Neuronal stem cell (in vitro differentiated cells): ENCODE results near the gene ARMH4.

Experiments
- DNase-seq: peaks from one replicate; pipeline ENCODE4 v3.0.0-alpha.2; 2013; ENCODE audit warnings: low spot score
- H2AFZ ChIP-seq: one replicate; pipeline ENCODE4 v1.6.1; 2013; ENCODE audit warnings: mild to moderate bottlenecking, low read length, inconsistent platforms
- H2AK5ac ChIP-seq: 2 replicates; pipeline ENCODE4 v1.6.1; 2013; ENCODE audit warnings: low read depth, mild to moderate bottlenecking, inconsistent platforms, low read length, moderate library complexity, mixed read lengths
- H2BK120ac ChIP-seq: 2 replicates; pipeline ENCODE4 v1.6.1; 2013; ENCODE audit warnings: low read depth, mild to moderate bottlenecking, inconsistent platforms, low read length, moderate library complexity, mixed read lengths
- H2BK12ac ChIP-seq: one replicate; pipeline ENCODE4 v1.6.1; 2013; ENCODE audit warnings: low read length, inconsistent platforms
- H2BK15ac ChIP-seq: 2 replicates; pipeline ENCODE4 v1.6.1; 2013; ENCODE audit warnings: mild to moderate bottlenecking, low read length, inconsistent platforms, mixed read lengths
- H2BK5ac ChIP-seq: one replicate; pipeline ENCODE4 v1.6.1; 2013; ENCODE audit warnings: inconsistent platforms, mild to moderate bottlenecking, low read length, moderate library complexity
- H3K14ac ChIP-seq: one replicate; pipeline ENCODE4 v1.6.1; 2013; ENCODE audit warnings: low read length, inconsistent platforms
- H3K18ac ChIP-seq: 2 replicates; pipeline ENCODE4 v1.6.1; 2013; ENCODE audit warnings: low read length, inconsistent platforms
- H3K23ac ChIP-seq: 2 replicates; pipeline ENCODE4 v1.6.1; 2013; ENCODE audit warnings: low read depth, mild to moderate bottlenecking, mixed read lengths, low read length, inconsistent platforms; ENCODE audit not compliant: poor library complexity
- H3K27ac ChIP-seq: replicated peaks from 3 replicates; pipeline ENCODE4 v1.5.1; 2013; ENCODE audit warnings: low read length, inconsistent platforms
- H3K27me3 ChIP-seq, 3 experiments: 2 replicates each; pipeline ENCODE4 v1.6.1; 2013; ENCODE audit warnings: low read length in 3 of 3, mild to moderate bottlenecking in 2 of 3, inconsistent platforms in 1 of 3, low read depth in 1 of 3, mixed read lengths in 1 of 3, moderate library complexity in 1 of 3; ENCODE audit not compliant: control insufficient read depth in 3 of 3, insufficient read depth in 3 of 3
- H3K36me3 ChIP-seq, 2 donors: replicated peaks in 1 of 2; 2 replicates each; pipeline ENCODE4 v1.6.1; 2013; ENCODE audit warnings: low read length in 2 of 2; ENCODE audit not compliant: control insufficient read depth in 2 of 2, insufficient read depth in 2 of 2
- H3K4ac ChIP-seq: 2 replicates; pipeline ENCODE4 v1.6.1; 2013; ENCODE audit warnings: inconsistent platforms, mild to moderate bottlenecking, low read length, moderate library complexity
- H3K4me1 ChIP-seq, 2 donors: 1 replicate in 1 of 2; 2 replicates in 1 of 2; pipeline ENCODE4 v1.6.1; 2013; ENCODE audit warnings: low read length in 2 of 2, low read depth in 1 of 2; ENCODE audit not compliant: control insufficient read depth in 2 of 2, insufficient read depth in 1 of 2
- H3K4me2 ChIP-seq: one replicate; pipeline ENCODE4 v1.6.1; 2013; ENCODE audit warnings: mild to moderate bottlenecking, low read length, inconsistent platforms; ENCODE audit not compliant: insufficient read depth, poor library complexity, severe bottlenecking
- H3K4me3 ChIP-seq, 2 donors: 2 replicates each; pipeline ENCODE4 v1.5.1; 2013; ENCODE audit warnings: low read length in 2 of 2, mild to moderate bottlenecking in 2 of 2, inconsistent platforms in 1 of 2, moderate library complexity in 1 of 2
- H3K79me1 ChIP-seq: one replicate; pipeline ENCODE4 v1.6.1; 2013; ENCODE audit warnings: low read depth, mild to moderate bottlenecking, inconsistent platforms, low read length, moderate library complexity
- H3K9ac ChIP-seq: one replicate; pipeline ENCODE4 v1.6.1; 2013; ENCODE audit warnings: mild to moderate bottlenecking, low read depth, low read length, inconsistent platforms; ENCODE audit not compliant: poor library complexity
- H3K9me3 ChIP-seq, 2 donors: replicated peaks in 1 of 2; 2 replicates each; pipeline versions ENCODE3 to v1.6.1; 2013; ENCODE audit warnings: low read length in 2 of 2, mild to moderate bottlenecking in 2 of 2, inconsistent platforms in 1 of 2, low read depth in 1 of 2, mixed read lengths in 1 of 2, moderate library complexity in 1 of 2; ENCODE audit not compliant: control insufficient read depth in 2 of 2, insufficient read depth in 1 of 2
- H4K8ac ChIP-seq: one replicate; pipeline ENCODE4 v1.6.1; 2013; ENCODE audit warnings: low read depth, mild to moderate bottlenecking, inconsistent platforms, low read length, moderate library complexity
- H4K91ac ChIP-seq: one replicate; pipeline ENCODE4 v1.6.1; 2013; ENCODE audit warnings: low read length, low read depth, mild to moderate bottlenecking, inconsistent platforms; ENCODE audit not compliant: poor library complexity
- WGBS, 2 donors: extraction: QIAGEN DNeasy Blood & Tissue Kit; methylation state at CpG; one replicate each; pipeline ENCODE4 v1.1.7; 2013; ENCODE audit warnings: missing lambda C conversion rate in 2 of 2, mixed read lengths in 1 of 2; ENCODE audit not compliant: insufficient read length in 2 of 2, insufficient replicate concordance in 1 of 2; ENCODE audit errors: extremely low coverage in 2 of 2; 5-methylcytosine and 5-hydroxymethylcytosine counted together

The ARMH4 gene

GRCh38 chr14:57998766-57999165 lies 153.2 kb downstream of the ARMH4 start:
- Histone ChIP-seq H3K36me3 (no peaks in the 10 kb centered on the region), H4K8ac (no peak overlapping the region), H2BK12ac (no peak overlapping the region), H3K23ac (no peak overlapping the region), H3K4me2 (no peak overlapping the region), H3K4me3 (no peak overlapping the region), H2BK15ac (no peak overlapping the region), H3K4ac (no peak overlapping the region), H4K91ac (no peak overlapping the region), H3K18ac (no peak overlapping the region), H2AK5ac (no peak overlapping the region), H3K27ac (no peak overlapping the region), H2BK120ac (no peak overlapping the region), H3K27me3 (no peaks in the 10 kb centered on the region), H3K9ac (no peak overlapping the region), H3K79me1 (no peaks in the 10 kb centered on the region), H2BK5ac (no peak overlapping the region), H2AFZ (no peak overlapping the region), H3K4me1 (no peaks in the 10 kb centered on the region), H3K14ac (no peak overlapping the region), H3K9me3 (no peaks in the 10 kb centered on the region)
- WGBS, 2 donors: no CpG with 5 or more reads among the region's 1 CpG
- no peak for DNase-seq

- Histone ChIP-seq H3K23ac (no peak overlapping the region), H3K9me3 (no peaks in the 10 kb centered on the region), H3K27ac (no peak overlapping the region), H2BK120ac (no peak overlapping the region), H3K36me3 (no peaks in the 10 kb centered on the region), H3K27me3 (no peaks in the 10 kb centered on the region), H4K8ac (no peak overlapping the region), H3K18ac (no peak overlapping the region), H2BK12ac (no peak overlapping the region), H4K91ac (no peak overlapping the region), H3K4me1 (peaks cover 0 to 6% of the 10 kb centered on the region in 2 donors), H2BK5ac (no peak overlapping the region), H3K4me3 (no peak overlapping the region), H3K4me2 (no peak overlapping the region), H3K79me1 (no peaks in the 10 kb centered on the region), H3K4ac (no peak overlapping the region), H2AFZ (no peak overlapping the region), H2AK5ac (no peak overlapping the region), H3K9ac (no peak overlapping the region), H3K14ac (no peak overlapping the region), H2BK15ac (no peak overlapping the region)
- no peak for DNase-seq
- no CpG with 5 or more reads among the region's 4 CpGs for WGBS, 2 donors
Measured at GRCh38 chr14:57991353-57991752, 160.7 kb downstream of the ARMH4 start.

GRCh38 chr14:57988445-57988844 lies 163.6 kb downstream of the ARMH4 start:
- no peak for DNase-seq
- H3K23ac ChIP-seq: no peak overlapping the region
- no peak overlapping the region for H2BK15ac ChIP-seq
- no peaks in the 10 kb centered on the region for H3K36me3 ChIP-seq
- H2BK120ac ChIP-seq: no peak overlapping the region
- no peak overlapping the region for H4K91ac ChIP-seq
- H3K27ac ChIP-seq: no peak overlapping the region
- no peak overlapping the region for H3K9ac ChIP-seq
- no peak overlapping the region for H3K14ac ChIP-seq
- H3K4me3 ChIP-seq: no peak overlapping the region
- no peaks in the 10 kb centered on the region for H3K27me3 ChIP-seq
- H2BK5ac ChIP-seq: no peak overlapping the region
- H3K4me2 ChIP-seq: no peak overlapping the region
- H3K18ac ChIP-seq: no peak overlapping the region
- no peak overlapping the region for H2AFZ ChIP-seq
- H3K79me1 ChIP-seq: no peaks in the 10 kb centered on the region
- WGBS, 2 donors: no CpG with 5 or more reads among the region's 5 CpGs
- H3K4ac ChIP-seq: no peak overlapping the region
- H4K8ac ChIP-seq: no peak overlapping the region
- no peak overlapping the region for H2AK5ac ChIP-seq
- H2BK12ac ChIP-seq: no peak overlapping the region
- peaks cover 0 to 6% of the 10 kb centered on the region in 2 donors for H3K4me1 ChIP-seq
- no peaks in the 10 kb centered on the region for H3K9me3 ChIP-seq

- WGBS, 2 donors: no CpG with 5 or more reads among the region's 6 CpGs
- DNase-seq: no peak
Measured at GRCh38 chr14:57987596-57988300, 164.3 kb downstream of the ARMH4 start.

More at GRCh38 chr14:57987596-57988300, 164.3 kb downstream of the ARMH4 start:
- no peak overlapping the region for H3K4me3 ChIP-seq
- no peak overlapping the region for H3K14ac ChIP-seq
- H3K27me3 ChIP-seq: no peaks in the 10 kb centered on the region
- no peak overlapping the region for H2AK5ac ChIP-seq
- H3K18ac ChIP-seq: no peak overlapping the region
- no peak overlapping the region for H2BK12ac ChIP-seq
- no peak overlapping the region for H2BK120ac ChIP-seq
- H4K91ac ChIP-seq: no peak overlapping the region
- no peak overlapping the region for H3K9ac ChIP-seq
- H3K36me3 ChIP-seq: no peaks in the 10 kb centered on the region
- peaks cover 0 to 9% of the 10 kb centered on the region in 2 donors for H3K4me1 ChIP-seq
- H3K9me3 ChIP-seq: no peaks in the 10 kb centered on the region
- no peak overlapping the region for H3K23ac ChIP-seq
- no peak overlapping the region for H4K8ac ChIP-seq
- no peak overlapping the region for H3K4ac ChIP-seq
- no peak overlapping the region for H3K4me2 ChIP-seq
- no peaks in the 10 kb centered on the region for H3K79me1 ChIP-seq
- H2BK15ac ChIP-seq: no peak overlapping the region
- H2BK5ac ChIP-seq: no peak overlapping the region
- H2AFZ ChIP-seq: no peak overlapping the region
- no peak overlapping the region for H3K27ac ChIP-seq
